ENCODE measurements around the gene FBXO47. TPM values are rescaled to one million over a fixed set of nuclear protein-coding genes. Genes with fewer than 3 reads are reported as not detected.
A peak's percentile ranks its signal among the peaks of the same experiment; 100 is the strongest.
"Not testable (repeated sequence)": the region's sequence is repeated elsewhere in the genome, so short reads cannot be mapped to it uniquely, and the experiment has no call there.

FBXO47 gene
- total and polyA plus RNA-seq, 2 donors from 2014 or later: not detected

GRCh38 chr17:38978180-38978579 is 11.0 kb upstream of the FBXO47 start:
- H3K27me3 ChIP-seq (ENCODE audit: control insufficient read depth, insufficient read depth, low read length): no peaks in the 10 kb centered on the region
- intact Hi-C loops (cut with DNase I): no loop called here
- no peaks in the 10 kb centered on the region for H3K9me3 ChIP-seq (ENCODE audit: control insufficient read depth in 2 of 3, insufficient read depth in 1 of 3, low read length in 3 of 3)
- H3K27ac ChIP-seq (ENCODE audit: low read depth in 2 of 2, low read length in 2 of 2): no peak overlapping the region
- no peaks in the 10 kb centered on the region for H3K4me1 ChIP-seq (ENCODE audit: control insufficient read depth in 2 of 3, insufficient read depth in 2 of 3, low read depth in 1 of 3, low read length in 3 of 3)
- FAIRE-seq (no peak), DNase-seq (no peak)
- no peak overlapping the region for H3K9ac ChIP-seq (ENCODE audit: low read length in 3 of 3)
- no peaks in the 10 kb centered on the region for H3K36me3 ChIP-seq (ENCODE audit: control insufficient read depth in 2 of 3, insufficient read depth in 3 of 3, low read length in 3 of 3)
- TF ChIP-seq CTCF (IDR thresholded peaks at IDR 0.05; ENCODE audit: borderline replicate concordance, extremely low read depth, insufficient read depth): no peak
- no peak overlapping the region for H3K4me3 ChIP-seq (ENCODE audit: low read length in 3 of 3)

- intact Hi-C loops (cut with DNase I); H3K27me3 ChIP-seq (ENCODE audit: control insufficient read depth, insufficient read depth, low read length); H3K4me1 ChIP-seq (ENCODE audit: control insufficient read depth in 2 of 3, insufficient read depth in 2 of 3, low read depth in 1 of 3, low read length in 3 of 3); DNase-seq; H3K4me3 ChIP-seq (ENCODE audit: low read length in 3 of 3); H3K9me3 ChIP-seq (ENCODE audit: control insufficient read depth in 2 of 3, insufficient read depth in 1 of 3, low read length in 3 of 3); H3K27ac ChIP-seq (ENCODE audit: low read depth in 2 of 2, low read length in 2 of 2); H3K36me3 ChIP-seq (ENCODE audit: control insufficient read depth in 2 of 3, insufficient read depth in 3 of 3, low read length in 3 of 3); H3K9ac ChIP-seq (ENCODE audit: low read length in 3 of 3); FAIRE-seq: not testable (repeated sequence)
Observed at GRCh38 chr17:38976187-38976551, 9.0 kb upstream of the FBXO47 start.

- Histone ChIP-seq H3K9ac (ENCODE audit: low read length in 3 of 3) (no peak overlapping the region), H3K4me3 (ENCODE audit: low read length in 3 of 3) (no peak overlapping the region), H3K27me3 (ENCODE audit: control insufficient read depth, insufficient read depth, low read length) (no peaks in the 10 kb centered on the region), H3K9me3 (ENCODE audit: control insufficient read depth in 2 of 3, insufficient read depth in 1 of 3, low read length in 3 of 3) (no peaks in the 10 kb centered on the region), H3K36me3 (ENCODE audit: control insufficient read depth in 2 of 3, insufficient read depth in 3 of 3, low read length in 3 of 3) (no peaks in the 10 kb centered on the region), H3K27ac (ENCODE audit: low read depth in 2 of 2, low read length in 2 of 2) (no peak overlapping the region), H3K4me1 (ENCODE audit: control insufficient read depth in 2 of 3, insufficient read depth in 2 of 3, low read depth in 1 of 3, low read length in 3 of 3) (peaks cover 0 to 7% (median 0%) of the 10 kb centered on the region in 3 donors)
- FAIRE-seq (no peak), DNase-seq (peak in 1 of 5 donors; percentile 15)
- TF ChIP-seq CTCF (IDR thresholded peaks at IDR 0.05; ENCODE audit: borderline replicate concordance, extremely low read depth, insufficient read depth): no peak
- intact Hi-C loops (cut with DNase I): no loop called here
Observed at GRCh38 chr17:38970804-38971203, 3.6 kb upstream of the FBXO47 start.

- peaks cover 0 to 7% (median 0%) of the 10 kb centered on the region in 3 donors for H3K4me1 ChIP-seq (ENCODE audit: control insufficient read depth in 2 of 3, insufficient read depth in 2 of 3, low read depth in 1 of 3, low read length in 3 of 3)
- no peak overlapping the region for H3K9ac ChIP-seq (ENCODE audit: low read length in 3 of 3)
- FAIRE-seq (no peak), DNase-seq (peak in 2 of 5 donors; percentile 29 to 48)
- intact Hi-C loops (cut with DNase I): no loop called here
- no peaks in the 10 kb centered on the region for H3K9me3 ChIP-seq (ENCODE audit: control insufficient read depth in 2 of 3, insufficient read depth in 1 of 3, low read length in 3 of 3)
- no peak overlapping the region for H3K4me3 ChIP-seq (ENCODE audit: low read length in 3 of 3)
- no peaks in the 10 kb centered on the region for H3K36me3 ChIP-seq (ENCODE audit: control insufficient read depth in 2 of 3, insufficient read depth in 3 of 3, low read length in 3 of 3)
- no peak overlapping the region for H3K27ac ChIP-seq (ENCODE audit: low read depth in 2 of 2, low read length in 2 of 2)
- no peaks in the 10 kb centered on the region for H3K27me3 ChIP-seq (ENCODE audit: control insufficient read depth, insufficient read depth, low read length)
- TF ChIP-seq CTCF (IDR thresholded peaks at IDR 0.05; ENCODE audit: borderline replicate concordance, extremely low read depth, insufficient read depth): no peak
Observed at GRCh38 chr17:38970128-38970527, 2.9 kb upstream of the FBXO47 start.
